NCI-H524 (cell line): Measurements from ENCODE around the gene PCK2.

Experiments
- DNase-seq, 2 experiments: peaks; one replicate each; lab custom pipeline; 2025; lab: John Stamatoyannopoulos, UW

Gene PCK2

DNA sequence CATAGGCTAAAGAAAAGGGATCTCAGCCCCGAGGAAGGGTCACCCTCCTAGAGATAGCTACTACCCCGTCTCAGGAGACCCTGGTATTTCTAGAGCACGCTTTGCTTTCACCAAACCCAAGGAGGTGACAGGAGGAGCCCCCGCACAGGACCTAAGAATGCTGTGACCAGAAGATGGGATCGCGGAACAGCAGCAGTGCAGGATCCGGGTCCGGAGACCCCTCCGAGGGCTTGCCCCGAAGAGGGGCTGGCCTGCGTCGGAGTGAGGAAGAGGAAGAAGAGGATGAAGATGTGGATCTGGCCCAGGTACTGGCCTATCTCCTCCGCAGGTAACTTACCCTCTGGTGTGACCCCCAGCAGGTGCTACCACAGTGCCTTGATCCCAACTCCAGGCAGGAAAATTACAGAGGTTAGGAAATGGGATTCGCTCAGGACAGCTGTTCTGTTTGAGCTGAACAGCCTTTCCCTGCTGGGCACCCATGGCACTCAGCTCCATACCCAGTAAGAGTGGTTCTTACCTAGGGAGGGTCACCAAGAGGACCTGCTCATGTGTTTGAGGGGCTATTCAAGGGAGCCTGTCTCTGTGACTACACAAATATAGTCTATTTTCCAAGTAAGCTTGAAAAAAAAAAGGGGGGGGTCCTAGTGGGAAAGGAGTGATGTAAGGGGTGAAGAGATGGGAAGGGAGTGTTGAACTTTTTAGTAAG is 21.5 kb downstream of the PCK2 start:
- no peak for DNase-seq

DNA sequence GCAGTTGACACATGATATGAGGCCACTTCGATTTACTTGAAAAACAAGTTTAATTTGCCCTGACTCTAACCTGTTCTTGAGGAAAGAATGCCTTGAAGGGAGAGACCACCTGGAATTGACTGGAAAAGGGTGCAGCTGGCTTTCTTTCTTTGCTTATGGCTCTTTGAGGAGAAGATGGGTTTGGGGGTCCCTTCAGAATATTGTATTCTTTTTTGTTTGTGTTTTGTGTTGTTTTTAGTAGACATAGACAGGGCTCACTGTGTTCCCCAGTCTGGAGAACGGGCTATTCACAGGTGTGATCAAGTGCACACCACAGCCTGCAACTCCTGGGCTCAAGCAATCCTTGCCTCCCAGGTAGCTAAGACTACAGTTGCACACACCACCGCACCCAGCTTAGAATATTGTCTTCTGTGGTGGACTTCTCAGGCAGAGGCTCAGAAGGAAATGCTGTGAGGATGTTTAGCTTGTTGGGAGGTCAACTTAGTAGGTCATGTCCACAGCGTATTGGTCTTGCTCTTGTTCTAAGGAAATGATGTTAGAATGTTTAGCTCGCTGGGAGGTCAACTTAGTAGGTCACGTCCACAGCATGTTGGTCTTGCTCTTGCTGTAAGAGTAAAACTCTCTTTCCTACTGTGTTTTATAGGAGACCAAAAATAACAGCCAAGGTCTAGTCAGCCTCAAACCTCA is 22.2 kb downstream of the PCK2 start:
- no peak for DNase-seq

DNA sequence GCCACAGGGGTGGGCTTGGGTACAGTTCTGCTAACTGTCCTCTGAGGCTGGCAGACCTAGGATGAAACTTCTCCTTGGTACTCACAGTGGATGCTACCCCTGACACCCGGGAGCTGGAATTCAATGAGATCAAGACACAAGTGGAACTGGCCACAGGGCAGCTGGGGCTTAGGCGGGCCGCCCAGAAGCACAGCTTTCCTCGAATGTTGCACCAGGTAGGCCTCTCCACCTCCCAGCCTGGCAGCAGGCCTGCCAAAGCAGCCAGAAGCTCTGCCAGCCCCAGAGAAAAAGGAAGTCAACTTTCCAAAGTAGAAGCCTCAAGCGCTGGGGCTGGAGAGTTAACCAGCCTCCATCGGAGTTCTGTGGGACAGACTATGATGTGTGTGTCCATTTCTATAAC is 23.1 kb downstream of the PCK2 start:
- DNase-seq = no peak

DNA sequence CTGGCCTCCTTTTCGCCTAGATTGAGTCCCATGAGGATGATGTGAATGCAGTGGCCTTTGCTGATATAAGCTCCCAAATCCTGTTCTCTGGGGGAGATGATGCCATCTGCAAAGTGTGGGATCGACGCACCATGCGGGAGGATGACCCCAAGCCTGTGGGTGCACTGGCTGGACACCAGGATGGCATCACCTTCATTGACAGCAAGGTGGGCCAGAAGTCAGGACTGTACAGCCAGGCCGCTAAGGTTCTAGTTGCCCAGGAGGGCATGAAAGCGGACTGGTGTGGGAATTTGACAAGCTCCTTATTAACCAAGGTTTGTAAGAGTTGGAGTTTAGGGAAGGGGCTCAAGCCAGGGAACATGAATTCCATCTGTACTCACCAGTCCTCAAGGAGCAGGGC is 25.6 kb downstream of the PCK2 start:
- DNase-seq = no peak

DNA sequence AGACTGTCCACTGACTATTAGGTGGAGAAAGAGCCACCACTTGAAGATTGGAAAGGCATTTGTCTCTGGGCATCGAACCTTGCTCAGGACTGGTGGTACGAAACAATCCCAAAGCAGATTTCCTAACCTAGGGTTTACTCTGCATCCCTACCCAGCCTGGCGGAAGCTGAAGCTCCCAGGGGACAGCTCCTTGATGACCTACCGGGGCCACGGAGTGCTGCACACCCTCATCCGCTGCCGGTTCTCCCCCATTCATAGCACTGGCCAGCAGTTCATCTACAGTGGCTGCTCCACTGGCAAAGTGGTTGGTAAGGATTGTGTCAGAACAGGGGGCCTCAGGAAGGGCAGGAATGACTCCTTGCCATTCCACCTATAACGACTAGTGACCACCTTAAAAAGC is 27.1 kb downstream of the PCK2 start:
- no peak for DNase-seq

DNA sequence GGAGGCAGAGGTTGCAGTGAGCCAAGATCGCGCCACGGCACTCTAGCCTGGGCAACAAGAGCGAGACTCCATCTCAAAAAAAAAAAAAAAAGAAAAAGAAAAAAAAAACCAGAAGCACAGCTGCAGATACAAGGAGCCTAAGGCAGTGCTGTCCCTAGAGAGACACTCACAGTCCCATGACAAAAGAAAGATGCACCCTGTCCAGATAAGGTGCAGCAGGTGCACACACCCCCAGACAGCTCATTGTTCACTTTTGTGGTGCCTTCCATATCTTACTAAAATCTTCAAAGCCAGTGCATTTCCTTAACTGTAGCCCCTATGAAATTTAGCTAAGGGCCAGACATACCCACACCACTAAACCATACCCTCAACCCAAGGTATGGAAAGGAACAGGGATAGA is 28.3 kb downstream of the PCK2 start:
- DNase-seq = no peak

DNA sequence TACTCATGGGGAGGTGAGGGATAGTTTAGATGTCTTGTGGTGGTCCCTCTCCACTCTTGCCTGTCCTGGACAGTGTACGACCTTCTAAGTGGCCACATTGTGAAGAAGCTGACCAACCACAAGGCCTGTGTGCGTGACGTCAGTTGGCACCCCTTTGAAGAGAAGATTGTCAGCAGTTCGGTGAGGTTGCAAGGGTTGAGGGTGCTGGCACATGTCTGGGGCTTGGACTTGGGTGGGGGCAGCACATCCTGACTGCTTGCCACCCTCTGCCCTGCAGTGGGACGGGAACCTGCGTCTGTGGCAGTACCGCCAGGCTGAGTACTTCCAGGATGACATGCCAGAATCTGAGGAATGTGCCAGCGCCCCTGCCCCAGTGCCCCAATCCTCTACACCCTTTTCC is 28.8 kb downstream of the PCK2 start:
- no peak for DNase-seq

DNA sequence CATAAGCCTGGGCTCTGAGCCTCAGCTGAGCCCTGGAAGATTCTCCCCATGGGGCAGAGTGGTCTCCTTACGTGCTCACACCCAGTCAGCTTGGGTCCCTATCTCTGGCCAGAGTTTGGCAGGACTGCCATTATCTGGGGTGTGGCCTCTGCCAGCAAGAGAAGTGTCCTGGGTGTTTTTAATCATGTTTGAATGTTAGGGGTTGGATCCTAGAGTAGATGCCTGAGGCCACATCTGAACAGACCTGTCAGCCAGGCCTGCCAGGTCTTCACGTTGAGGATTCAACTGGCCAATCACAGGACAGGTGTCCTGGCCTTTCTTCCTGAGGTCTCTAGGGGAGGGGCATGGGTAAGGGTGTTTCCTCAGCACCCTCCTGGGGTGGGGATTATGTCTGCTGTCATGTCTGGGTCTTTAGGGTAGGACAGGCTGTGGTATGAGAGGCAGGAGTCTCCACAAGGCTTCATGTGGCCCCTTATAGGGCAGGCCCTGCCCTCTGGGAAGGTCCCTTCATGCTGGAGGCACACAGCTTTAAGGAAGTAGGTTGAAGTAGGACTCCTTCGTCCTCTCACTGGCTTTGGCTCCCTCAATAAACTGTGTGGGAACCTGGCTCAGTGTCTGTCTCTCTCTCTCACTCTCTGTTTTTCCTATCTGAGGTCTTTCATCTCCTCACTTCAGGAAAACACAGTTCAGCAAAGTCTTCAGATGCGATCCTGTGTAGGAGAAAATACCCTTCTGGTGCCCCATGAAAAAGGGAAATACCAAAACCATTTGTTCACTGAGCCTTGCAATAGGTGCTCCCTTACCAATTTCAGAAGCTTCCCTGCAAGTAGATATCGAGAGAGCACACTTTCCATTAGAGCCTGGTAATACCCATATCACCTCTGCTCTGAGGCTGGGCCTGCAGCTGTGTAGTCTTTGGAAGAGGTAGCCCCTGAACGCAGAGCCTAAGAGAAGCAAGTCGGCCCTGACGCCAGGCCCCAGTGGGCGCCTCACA is 29.6 kb downstream of the PCK2 start:
- DNase-seq = no peak

DNA sequence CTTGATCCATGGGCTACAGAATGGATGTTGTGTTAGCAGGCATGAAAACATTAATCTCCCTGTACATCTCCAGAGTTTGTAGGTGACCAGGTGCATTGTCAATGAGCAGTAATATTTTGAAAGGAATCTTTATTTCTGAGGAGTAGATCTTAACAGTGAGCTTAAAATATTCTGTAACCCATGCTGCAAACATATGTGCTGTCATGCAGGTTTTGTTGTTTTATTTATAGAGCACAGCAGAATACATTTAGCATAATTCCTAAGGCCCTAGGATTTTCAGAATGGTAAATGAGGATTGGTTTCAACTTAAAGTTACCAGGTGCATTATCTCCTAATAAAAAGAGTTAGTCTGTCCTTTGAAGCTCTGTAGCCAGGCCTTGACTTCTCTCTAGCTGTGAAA is 32.8 kb downstream of the PCK2 start:
- no peak for DNase-seq

DNA sequence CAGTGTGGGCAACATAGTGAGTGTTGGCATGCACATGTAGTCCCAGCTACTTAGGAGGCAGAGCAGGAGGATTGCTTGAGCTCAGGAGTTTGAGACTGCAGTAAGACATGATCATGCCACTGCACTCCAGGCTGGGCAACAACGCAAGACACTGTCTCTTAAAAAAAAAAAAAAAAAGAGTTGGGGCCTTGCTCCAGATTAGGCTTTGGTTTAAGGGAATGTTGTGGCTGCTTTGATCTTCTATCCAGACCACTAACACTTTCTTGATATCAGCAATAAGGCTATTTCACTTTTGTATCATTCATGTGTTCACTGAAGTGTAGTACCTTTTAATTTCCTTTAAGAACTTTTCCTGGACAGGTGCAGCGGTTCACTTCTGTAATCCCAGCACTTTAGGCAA is 33.6 kb downstream of the PCK2 start:
- DNase-seq = no peak

DNA sequence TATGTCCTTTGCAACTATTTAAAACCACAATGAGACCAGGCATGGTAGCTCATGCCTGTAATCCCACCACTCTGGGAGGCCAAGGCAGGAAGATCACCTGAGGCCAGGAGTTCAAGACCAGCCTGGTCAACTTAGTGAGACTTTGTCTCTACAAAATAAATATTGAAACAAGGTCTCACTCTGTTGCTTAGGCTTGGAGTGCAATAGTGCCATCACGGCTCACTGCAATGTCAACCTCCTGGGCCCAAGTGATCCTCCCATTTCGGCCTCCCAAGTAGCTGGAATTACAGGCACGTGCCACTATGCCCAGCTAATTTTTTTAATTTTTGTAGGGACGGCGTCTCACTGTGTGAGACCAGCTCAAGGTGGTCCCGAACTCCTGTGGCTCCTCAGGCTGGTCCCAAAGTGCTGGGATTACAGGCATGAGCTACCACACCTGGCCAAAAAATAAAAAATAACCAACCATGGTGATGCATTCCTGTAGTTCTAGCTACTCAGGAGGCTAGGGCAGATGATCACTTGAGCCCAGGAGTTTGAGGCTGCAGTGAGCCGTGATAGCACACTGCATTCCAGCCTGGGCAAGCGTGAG is 35.4 kb downstream of the PCK2 start:
- DNase-seq = no peak

DNA sequence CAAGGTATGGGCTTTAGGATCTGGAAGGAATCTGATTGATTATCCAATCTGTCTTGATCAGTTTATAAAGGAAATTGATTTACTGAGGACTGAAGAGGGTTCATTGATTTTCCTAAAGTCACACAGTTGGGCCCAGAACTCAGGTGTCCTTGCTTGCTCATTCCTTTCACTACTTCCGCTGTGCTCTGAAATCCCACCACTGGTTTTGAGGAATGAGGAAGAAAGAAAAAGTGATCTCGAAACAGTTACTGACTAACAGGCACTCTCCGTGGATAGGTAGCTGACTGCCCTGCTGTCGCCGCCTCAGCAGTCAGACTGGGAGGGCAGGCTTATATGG is 36.2 kb downstream of the PCK2 start, which contains the start of gene FITM1:
Gene FITM1 (plus strand): TSS at position 280 of the 337 bp plus-strand sequence. CDS start 905 bp downstream, outside the sequence.
- no peak for DNase-seq

DNA sequence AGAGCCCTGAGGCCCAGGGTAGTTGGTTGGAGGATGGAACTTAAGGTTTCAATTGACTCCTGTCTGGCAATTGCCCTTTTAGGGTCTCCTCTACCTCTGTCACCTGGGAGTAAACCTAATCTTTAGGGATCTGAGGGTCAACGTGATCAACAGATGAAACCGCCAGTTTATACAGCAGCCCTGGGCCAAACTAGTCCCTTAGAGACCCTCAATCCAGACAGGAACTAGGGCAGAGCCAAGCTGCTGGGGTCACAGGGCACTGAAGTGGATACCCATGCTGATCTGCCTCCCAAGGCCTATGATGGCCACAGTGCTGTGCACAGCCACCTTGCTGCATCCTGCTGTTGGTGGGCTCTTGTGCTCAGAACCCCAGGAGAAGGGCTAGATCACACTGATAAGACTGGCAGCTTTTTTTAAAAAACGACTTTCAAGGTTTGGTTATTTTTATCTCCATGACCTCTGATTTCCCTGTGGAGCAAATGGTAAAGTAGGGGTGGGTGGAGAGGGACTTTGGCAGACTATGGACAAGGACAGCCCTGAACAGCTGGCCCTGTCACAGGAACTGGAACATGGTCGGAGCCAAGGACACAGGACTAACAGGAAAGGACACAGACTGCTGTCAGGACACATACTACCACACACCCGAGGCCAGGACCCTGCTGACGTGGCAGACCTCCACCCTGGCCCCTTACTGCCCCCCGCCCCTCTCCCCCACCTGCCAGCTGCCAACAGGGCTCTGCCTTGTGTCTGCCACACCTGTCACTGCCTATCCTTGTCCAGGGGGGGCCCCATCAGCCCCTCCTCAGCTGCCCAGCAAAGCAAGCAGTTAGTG is 36.8 kb downstream of the PCK2 start:
- DNase-seq = peak in 1 of 2 experiments; percentile 74

DNA sequence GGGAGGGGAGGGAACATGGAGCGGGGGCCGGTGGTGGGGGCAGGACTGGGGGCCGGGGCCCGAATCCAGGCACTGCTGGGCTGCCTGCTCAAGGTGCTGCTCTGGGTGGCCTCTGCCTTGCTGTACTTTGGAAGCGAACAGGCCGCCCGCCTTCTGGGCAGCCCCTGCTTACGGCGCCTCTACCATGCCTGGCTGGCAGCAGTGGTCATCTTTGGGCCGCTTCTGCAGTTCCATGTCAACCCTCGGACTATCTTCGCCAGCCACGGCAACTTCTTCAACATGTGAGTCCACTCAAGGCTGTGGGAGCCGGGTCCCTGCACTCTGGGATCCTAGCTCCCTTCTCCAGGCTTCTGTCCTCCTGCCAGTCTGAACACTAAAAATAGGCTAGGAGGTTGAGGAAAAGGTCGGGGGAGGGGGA is 37.4 kb downstream of the PCK2 start:
- DNase-seq = no peak

DNA sequence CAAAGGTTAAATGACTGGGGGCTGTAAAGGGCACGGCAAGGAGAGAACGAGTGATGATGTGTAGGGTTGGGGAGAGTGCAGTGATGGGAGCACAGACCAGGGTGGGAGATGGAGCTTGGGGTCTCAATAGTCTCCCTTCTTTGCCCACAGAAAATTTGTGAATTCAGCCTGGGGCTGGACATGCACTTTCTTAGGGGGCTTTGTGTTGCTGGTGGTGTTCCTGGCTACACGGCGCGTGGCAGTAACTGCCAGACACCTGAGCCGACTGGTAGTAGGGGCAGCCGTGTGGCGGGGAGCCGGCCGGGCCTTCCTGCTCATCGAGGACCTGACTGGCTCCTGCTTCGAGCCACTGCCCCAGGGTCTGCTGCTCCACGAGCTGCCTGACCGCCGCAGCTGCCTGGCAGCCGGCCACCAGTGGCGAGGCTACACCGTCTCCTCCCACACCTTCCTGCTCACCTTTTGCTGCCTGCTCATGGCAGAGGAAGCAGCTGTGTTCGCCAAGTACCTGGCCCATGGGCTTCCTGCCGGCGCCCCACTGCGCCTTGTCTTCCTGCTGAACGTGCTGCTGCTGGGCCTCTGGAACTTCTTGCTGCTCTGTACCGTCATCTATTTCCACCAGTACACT is 38.1 kb downstream of the PCK2 start:
- no peak for DNase-seq

DNA sequence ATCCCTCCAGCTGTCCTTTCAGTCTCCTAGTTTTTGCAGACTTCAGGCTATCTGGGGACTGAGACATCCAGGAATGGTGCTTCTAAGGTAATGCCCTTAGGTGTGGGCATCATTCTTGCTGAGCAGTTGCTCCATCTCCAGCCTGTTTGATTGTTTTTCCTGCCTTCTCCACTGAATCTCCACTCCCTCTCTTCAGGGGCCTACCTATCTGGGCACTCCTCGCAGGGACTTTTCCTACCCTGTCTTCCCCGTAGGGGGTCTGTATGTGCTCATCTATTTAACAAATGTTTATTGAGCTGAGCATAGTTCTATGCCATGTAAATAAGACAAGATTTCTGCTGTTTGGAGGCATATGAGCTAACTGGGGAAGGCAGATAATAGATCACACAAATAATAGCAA is 38.9 kb downstream of the PCK2 start:
- DNase-seq = no peak

DNA sequence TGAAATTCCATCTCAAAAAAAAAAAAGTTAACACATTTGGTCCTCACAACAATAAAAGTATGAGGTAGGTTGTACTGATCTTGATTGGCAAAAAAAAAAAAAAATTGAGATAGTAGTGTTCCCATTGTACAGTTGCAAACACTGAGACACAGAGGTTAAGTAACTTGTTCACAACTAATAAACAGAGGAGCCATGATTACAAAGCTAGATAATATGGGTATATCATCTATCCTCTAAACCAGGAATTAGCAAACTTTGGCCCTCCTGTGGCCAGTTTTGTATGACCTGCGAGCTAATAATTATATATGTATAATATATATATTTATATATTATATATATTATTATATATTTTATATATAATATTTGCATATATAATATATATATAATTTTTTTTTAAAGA is 39.6 kb downstream of the PCK2 start:
- DNase-seq = no peak

DNA sequence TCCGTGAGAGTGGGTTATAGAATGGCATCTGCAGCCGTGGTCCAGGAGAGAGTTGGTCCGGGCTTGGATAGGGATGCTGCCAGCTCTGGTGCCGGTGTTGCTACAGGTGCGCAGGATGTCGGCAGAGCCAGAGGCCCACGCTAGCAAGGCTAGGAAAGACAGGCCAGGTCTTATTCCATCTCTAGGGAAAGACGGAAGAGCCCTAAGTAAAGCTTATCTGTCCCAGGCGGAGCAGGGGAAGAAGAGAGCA is 41.4 kb downstream of the PCK2 start:
- DNase-seq = no peak

DNA sequence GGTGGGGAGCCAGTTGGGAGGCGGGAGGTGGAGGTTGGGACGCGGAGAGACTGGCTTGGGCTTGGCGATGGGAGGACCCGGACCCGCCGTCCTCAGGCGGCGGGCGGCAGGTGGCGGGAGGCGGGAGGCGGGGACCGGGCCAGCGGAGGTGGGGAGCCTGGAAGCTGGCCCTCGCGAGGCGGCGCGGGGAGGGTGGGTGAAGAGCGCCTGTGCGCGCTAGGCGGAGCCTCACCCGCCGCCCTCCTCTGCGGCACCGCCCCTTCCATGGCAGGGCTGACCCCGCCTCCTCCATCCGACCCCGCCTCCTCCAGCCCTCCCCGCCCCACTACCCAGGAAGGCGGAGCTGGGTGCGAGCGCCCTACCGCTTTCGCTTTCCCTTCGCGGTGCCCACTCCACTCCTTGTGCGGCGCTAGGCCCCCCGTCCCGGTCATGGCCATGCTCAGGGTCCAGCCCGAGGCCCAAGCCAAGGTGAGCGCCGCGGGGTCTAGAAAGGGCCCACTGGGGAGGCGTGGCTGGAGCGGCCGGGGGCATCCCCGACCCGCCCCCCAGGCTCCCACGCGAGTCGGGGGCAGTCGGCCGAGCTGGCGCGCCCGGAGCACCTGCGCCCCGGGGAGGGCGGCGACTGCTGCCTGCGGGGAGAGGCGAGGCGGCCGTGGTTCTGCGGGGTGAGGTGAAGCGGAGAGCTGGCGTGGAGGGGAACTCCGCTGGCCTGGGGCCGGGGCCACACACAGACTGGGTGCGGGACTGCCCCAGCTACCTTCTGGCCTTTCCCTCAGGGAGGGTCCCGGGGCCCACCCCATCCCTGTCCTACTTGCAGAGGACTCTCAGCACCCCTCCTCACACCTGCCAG is 41.9 kb downstream of the PCK2 start, which contains the start of gene PSME1:
Gene PSME1 (plus strand): TSS at position 361 of the 850 bp plus-strand sequence. CDS start 69 bp downstream, at position 430.
- DNase-seq = peak; percentile 88 to 94
